Measurements from ENCODE around the gene MTURN.
"Not testable (repeated sequence)": the region's sequence is repeated elsewhere in the genome, so short reads cannot be mapped to it uniquely, and the experiment has no call there.

Gene MTURN

DNA sequence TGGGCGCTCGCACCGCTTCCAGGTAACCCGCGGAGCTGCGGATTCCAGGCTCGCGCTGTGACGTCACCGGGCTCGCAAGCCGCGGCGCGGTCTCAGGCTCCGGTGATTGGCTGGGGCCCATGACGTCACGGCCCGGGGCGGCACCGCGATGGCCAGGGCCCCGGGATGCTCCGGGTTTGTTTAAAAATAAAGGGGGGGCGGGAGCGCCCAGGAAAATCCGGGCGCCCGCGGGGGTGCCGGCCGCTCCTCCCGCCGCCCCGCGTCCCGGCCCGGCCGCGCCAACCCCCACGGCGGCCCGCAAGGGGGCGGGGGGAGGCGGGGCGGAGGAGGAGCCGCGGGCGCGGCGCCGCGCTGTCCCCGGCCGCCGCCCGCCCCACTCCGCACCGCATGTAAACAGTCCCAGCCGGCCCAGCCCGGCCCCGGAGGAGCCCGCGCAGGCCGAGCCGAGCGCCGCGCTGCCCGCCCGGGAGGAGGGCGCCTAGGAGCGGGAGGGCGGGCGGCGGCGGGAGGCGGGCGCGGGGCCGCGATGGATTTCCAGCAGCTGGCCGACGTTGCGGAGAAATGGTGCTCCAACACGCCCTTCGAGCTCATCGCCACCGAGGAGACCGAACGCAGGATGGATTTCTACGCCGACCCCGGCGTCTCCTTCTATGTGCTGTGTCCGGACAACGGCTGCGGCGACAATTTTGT, at the start of gene MTURN:
TSS of gene MTURN (plus strand) at position 376 of the 690 bp plus-strand sequence. CDS start at position 527, 151 bp downstream.
- peak; percentile 99 for DNase-seq

DNA sequence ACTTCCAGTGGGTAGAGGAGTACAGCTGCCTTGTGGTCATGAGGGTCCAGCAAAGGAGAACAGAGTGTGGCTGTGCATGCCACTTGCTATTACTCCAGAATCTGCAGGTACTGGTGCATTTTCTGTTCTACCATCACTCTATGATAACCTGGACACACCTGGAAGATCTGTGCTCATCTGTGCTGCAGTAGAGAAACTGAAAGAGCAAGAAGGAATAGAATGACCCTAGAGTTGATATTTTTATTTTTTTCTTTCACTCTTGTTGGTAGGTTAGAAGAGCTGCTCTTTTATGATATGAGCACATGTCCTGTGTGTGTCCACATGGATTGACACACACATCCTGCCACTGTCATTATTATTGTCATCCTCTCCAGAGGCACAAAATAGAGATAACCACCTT, 48.3 kb upstream of the MTURN start:
- no peak for DNase-seq

- DNase-seq, result no peak
These were observed 47.4 kb upstream of the MTURN start for GRCh38 chr7:30087371-30087770.

GRCh38 chr7:30088362-30088761, 46.4 kb upstream of the MTURN start:
- no peak for DNase-seq

DNA sequence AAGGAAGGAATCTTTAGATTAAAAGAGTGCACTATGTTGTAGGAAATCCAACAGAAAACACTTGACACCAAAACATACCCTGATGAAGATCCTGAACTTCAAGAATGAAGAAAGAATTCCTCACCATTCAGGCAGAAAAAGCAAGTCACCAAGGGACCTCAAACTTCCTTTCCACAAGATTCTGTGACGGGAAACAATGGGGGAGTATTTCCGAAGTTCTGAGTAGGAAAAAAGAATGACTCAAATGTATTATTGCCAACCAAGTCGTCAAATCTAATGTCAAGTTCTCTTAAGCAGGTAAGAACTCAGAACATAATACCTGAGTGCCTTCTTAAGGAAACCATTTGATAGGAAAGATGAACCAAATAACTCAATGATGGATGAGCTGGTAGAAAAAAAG, 44.7 kb upstream of the MTURN start:
- no peak for DNase-seq

DNA sequence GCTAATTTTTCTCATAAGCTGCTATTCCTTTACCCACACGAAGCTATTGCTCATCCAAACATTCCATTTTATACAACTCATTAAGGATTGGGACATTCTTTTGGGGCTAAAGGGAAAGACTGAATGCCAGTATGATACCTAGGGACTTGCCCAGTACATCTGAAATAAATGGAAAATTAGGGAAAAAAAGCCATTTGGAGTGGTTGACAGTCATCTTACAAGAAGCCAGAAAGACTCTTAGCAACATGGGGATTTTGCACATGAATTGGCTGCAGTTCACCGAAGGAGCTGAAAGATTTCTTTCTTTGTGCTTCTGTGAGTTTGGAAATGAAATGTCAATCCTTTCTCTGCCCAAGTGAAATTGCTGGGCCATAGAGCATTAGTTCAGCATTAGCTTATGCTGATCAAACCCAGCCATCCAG, 43.3 kb upstream of the MTURN start:
- DNase-seq, result no peak

GRCh38 chr7:30091987-30092386, 42.8 kb upstream of the MTURN start:
- no peak for DNase-seq

DNA sequence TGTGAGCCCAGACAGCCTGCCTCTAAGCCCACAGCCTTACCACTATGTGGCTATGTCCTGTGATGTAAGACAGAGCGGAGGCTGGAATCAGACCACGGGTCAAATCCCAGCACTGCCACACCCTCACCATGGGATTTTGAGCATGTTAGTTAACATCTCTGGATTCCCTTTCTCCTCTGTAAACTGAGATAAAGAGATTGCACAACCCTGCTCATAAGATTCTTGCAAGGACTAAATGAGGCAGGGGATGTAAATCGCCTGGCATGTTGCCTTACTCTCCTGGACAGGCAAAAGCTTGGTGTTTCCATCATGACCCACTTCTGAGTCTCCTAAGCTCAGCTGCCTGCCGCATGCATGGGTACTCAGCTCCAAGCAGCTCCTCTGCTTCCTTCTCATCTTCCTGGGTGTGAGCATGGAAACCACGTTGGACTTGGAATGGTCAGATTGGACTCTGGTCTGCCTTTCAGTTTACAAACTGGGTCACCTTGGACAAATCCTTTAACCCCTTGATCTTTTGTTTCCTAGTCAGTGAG, 41.3 kb upstream of the MTURN start:
- no peak for DNase-seq

DNA sequence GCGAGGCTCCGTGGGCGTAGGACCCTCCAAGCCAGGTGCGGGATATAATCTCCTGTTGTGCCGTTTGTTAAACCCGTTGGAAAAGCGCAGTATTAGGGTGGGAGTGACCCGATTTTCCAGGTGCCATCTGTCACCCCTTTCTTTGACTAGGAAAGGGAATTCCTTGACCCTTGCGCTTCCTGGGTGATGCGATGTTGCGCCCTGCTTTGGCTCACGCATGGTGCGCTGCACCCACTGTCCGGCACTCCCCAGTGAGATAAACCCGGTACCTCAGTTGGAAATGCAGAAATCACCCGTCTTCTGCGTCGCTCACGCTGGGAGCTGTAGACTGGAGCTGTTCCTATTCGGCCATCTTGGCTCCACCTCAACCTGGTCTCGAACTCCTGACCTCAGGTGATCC, 36.2 kb upstream of the MTURN start:
- DNase-seq, result not testable (repeated sequence)

GRCh38 chr7:30102281-30102680, 32.5 kb upstream of the MTURN start:
- no peak for DNase-seq

DNA sequence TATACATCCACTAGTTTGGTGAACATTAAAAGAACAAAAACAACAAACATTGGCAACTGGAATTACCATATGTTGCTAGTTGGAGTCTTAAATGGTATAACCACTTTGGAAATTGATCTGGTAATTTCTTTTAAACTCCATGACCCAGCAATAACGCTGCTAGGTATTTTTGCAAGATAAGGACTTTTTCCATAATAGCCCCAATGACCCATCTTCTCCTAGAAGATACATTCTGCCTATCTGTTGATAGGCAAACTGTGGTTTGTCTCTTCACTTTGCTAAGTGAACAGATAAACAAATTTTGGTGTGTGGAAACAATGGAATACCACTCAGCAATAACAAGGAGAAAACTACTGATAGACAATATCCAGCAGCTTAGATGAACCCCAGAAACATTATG, 30.6 kb upstream of the MTURN start:
- DNase-seq, result no peak

- DNase-seq, result no peak
These were observed 22.6 kb upstream of the MTURN start for GRCh38 chr7:30112103-30112713.

GRCh38 chr7:30113144-30113543, 21.6 kb upstream of the MTURN start:
- no peak for DNase-seq

- DNase-seq, result no peak
These were observed 20.1 kb upstream of the MTURN start for GRCh38 chr7:30114536-30115238.

- DNase-seq, result no peak
These were observed 19.0 kb upstream of the MTURN start for GRCh38 chr7:30115709-30116297.

DNA sequence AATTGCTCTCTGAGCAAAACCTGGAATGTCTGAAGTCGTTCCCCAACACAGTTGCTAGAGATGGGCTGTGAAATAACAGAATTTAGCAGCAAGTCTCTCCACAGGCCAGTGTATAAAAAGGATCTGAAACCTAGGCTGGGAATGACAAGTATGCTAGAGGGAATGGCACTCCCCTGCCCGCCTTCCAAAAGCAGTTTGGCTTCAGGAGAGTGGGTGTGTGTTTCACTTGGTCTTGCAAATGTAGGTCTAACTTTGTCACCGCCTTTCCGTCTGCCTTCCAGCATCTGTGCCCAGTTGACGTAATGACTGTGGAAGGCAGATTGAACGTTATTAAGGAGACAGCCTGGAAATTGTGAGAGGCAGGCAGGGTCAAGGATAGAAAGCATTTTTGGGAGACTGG, 18.0 kb upstream of the MTURN start:
- DNase-seq, result no peak

DNA sequence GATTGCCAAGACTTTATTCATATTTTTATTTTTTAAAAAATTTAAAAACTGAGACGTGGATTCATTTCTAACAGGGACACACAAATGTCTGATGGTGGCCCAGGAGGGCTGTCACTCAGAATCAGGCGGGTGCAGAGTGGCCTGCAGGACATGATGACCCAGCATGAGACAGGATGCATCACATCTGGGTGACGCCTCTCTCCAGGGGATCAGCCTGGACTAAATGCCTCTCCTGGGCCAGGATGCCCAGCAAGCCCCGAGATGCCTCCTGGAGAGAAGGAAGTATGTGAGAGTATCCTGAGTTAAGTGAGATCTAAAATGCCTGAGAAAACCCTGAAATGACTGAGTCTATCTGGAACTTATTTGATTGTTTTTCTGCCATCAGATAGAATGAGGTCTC, 16.9 kb upstream of the MTURN start:
- peak; percentile 24 for DNase-seq

DNA sequence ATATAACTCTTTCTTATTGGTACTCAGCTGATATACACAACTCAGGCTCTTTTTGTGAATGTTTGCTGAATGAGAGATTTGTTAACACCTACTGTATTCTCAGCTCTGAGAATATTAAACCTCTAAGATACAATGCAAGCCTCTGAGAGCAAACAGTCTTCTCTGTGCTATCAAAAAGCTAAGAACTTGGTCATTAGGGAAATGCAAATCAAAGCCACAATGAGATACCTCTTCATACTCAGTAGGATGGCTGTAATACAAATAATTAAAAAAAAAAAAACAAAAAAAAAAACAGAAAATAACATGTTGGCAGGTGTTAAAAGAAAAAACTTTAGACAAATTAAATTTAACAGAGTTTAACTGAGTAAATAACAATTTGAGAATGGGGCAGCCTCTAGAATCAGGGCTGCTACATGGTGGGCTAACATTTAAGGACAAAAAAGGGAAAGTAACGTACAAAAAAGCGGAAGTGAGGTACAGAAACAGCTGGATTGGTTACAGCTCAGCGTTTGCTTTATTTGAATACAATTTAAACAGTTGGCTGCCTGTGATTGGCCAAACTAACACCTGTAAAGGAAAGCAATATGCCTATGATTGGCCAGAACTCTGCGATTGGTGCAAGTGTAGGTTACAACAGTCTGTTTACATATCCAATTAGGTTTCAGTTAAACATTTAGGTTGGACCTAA, 14.8 kb upstream of the MTURN start:
- DNase-seq, result no peak

DNA sequence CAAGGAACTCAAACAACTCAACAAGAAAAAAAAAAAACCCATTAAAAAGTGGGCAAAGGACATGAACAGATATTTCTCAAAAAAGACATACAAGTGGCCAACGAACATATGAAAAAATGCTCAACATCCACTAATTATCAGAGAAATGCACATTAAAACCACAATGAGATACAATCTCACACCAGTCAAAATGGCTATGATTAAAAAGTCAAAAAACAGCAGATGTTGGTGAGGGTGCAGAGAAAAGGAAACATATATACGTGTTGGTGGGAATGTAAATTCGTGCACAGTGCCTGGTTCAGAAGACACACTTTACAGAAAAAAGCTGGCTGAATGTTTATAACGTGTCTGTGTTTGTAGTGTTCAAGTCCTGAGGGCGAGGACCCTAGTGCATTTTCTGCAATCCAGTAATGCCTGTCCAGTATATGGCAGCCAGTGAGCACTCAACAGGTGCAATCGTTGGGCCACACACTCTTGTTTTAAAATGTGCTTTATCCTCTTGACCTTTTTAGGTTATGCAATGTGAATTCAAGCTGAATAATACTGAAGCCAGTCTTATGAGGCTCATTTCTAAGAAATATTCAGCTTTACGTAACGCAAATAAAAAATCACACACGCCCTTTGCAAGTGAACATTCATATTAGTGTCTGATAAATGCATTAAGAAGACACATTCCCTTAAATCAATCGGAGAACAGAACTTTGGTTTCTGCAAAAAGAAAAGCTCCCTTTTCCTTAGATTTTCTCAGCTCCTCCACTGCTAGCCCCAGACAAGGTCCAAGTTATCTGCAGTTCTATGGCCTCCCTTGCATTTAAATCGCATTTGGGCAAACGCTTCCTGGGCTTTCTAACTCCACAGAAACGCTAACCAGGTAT, 813 bp upstream of the MTURN start:
- DNase-seq, result peak; percentile 49

DNA sequence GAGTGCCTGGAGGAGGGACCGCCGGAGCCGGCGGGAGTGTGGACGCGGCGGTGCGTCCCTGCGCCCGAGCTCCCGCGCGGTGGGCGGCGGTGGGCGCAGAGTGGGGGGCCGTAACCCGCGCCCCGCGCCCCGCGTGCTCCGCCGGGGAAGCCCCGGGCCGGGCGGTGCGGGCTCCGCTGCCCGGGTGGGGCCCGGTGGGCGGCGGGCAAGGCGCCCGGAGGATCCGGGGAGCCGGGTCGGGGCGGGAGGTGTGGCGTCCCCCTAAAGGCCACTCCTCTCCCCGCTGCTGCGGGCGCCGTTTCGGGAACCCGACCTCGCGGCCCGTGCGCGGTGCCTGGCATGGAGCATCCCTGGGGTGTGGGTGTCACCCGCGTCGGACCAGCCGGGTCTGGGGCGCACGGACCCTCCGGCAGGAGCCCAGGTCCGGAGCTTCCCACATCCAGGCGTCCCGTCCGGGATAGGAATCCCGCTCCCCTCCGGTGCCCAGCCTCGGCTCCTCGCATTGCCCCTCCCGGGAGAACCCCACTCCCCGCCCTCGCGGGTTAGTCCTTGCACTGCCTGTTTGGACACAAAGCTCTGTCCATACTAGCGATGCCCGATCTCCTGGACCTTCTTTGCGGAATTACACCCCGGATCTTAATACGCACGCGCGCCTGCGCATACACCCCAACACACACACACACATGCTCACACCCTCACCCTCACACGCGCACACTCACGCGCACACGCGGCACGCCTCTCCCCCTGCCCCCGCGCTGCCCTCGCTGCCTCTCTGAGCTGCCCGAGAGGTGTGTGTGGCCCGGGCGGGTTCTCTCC, 723 bp downstream of the MTURN start:
- DNase-seq, result peak; percentile 85
